HCT116 (cell line): ENCODE data around the gene CDNF. TPM values are rescaled to one million over a fixed set of nuclear protein-coding genes. Genes with fewer than 3 reads are reported as not detected.

Experiments
- ATAC-seq: fragments of 200-7000 bp; cut with Tn5 transposase; 2 replicates; pipeline ENCODE4 v1.9.1; 2020; ENCODE audit warnings: mild to moderate bottlenecking, moderate library complexity
- BruUV-seq: library from RNA; stranded (reverse); fragments of 400-500 nt; replicated peaks from 2 replicates; lab custom pipeline; 2021; lab: Mats Ljungman, UMichigan
- CTCF ChIA-PET: fragments of 300-600 bp; sonication (Branson Sonifier 250); formaldehyde crosslinking; loops from one replicate; lab custom pipeline; 2021; ENCODE audit warnings: antibody characterized with exemption; lab: Charles Lee
- POLR2A ChIA-PET: fragments of 300-600, 350-600 bp; sonication (Branson Sonifier 250); formaldehyde crosslinking; loops from one replicate; lab custom pipeline; 2021; ENCODE audit warnings: antibody characterized with exemption; lab: Charles Lee
- RAD21 ChIA-PET, 2 experiments: fragments of 300-600 bp; sonication (Branson Sonifier 250); formaldehyde crosslinking; loops; one replicate each; lab custom pipeline; 2023; ENCODE audit warnings: low total read pairs in 2 of 2; ENCODE audit not compliant: uncharacterized antibody in 2 of 2, unreplicated experiment in 2 of 2, low non-redundant PET in 1 of 2; lab: Charles Lee
- DNase-seq: peaks from one replicate; pipeline ENCODE4 v3.0.0-alpha.2; 2010; ENCODE audit warnings: low read depth, low spot score
- H2AFZ ChIP-seq: fragments of 200-600 bp; shearing (Covaris generic), sonication (generic); 2 replicates; pipeline ENCODE4 v1.6.1; 2017; ENCODE audit warnings: low read depth, mixed run types, mixed read lengths, antibody characterized with exemption, low read length; ENCODE audit not compliant: poor library complexity, severe bottlenecking
- H3K27ac ChIP-seq: 2 replicates; pipeline ENCODE4 v1.5.1; 2012; ENCODE audit warnings: low read depth, low read length
- H3K27me3 ChIP-seq: fragments of 200-600 bp; sonication (generic); 2 replicates; pipeline ENCODE4 v1.6.1; 2016; ENCODE audit warnings: mixed run types, low read length, mixed read lengths; ENCODE audit not compliant: insufficient read depth
- H3K36me3 ChIP-seq, 2 experiments: fragments of 200-500 bp in 1 of 2; fragments of 200-600 bp in 1 of 2; sonication (Bioruptor generic) in 1 of 2; sonication (generic) in 1 of 2; 2 replicates each; pipeline versions ENCODE4 v1.5.1 to v1.6.1; 2014 to 2016; ENCODE audit warnings: low read length in 2 of 2, inconsistent platforms in 1 of 2, mixed read lengths in 1 of 2, mixed run types in 1 of 2; ENCODE audit not compliant: insufficient read depth in 2 of 2, control insufficient read depth in 1 of 2
- H3K4me1 ChIP-seq, 2 experiments: fragments of 200-600 bp in 1 of 2; sonication (generic) in 1 of 2; 2 replicates each; pipeline versions ENCODE4 v1.5.1 to v1.6.1; 2012 to 2017; ENCODE audit warnings: low read length in 2 of 2, inconsistent platforms in 1 of 2, mild to moderate bottlenecking in 1 of 2, mixed read lengths in 1 of 2, mixed run types in 1 of 2, moderate library complexity in 1 of 2; ENCODE audit not compliant: insufficient read depth in 2 of 2, control insufficient read depth in 1 of 2
- H3K4me2 ChIP-seq: fragments of 200-600 bp; sonication (generic); 2 replicates; pipeline ENCODE4 v1.6.1; 2017; ENCODE audit warnings: mixed run types, low read length, mixed read lengths
- H3K4me3 ChIP-seq, 2 experiments: fragments of 200-600 bp in 1 of 2; sonication (generic) in 1 of 2; replicated peaks in 1 of 2; 2 replicates each; pipeline ENCODE4 v1.5.1; 2011 to 2016; ENCODE audit warnings: low read length in 2 of 2, control low read depth in 1 of 2, low read depth in 1 of 2, mild to moderate bottlenecking in 1 of 2, mixed read lengths in 1 of 2, mixed run types in 1 of 2
- H3K79me2 ChIP-seq: fragments of 200-600 bp; sonication (generic); 2 replicates; pipeline ENCODE4 v1.6.1; 2017; ENCODE audit warnings: mild to moderate bottlenecking, mixed run types, low read length, moderate library complexity, mixed read lengths; ENCODE audit not compliant: insufficient read depth
- H3K9ac ChIP-seq: fragments of 200-600 bp; sonication (generic); 2 replicates; pipeline ENCODE4 v1.6.1; 2016; ENCODE audit warnings: low read length, mixed read lengths
- H3K9me2 ChIP-seq: fragments of 200-600 bp; sonication (generic), shearing (Covaris generic); 2 replicates; pipeline ENCODE4 v1.6.1; 2017; ENCODE audit warnings: mixed run types, mild to moderate bottlenecking, moderate library complexity; ENCODE audit not compliant: insufficient read depth
- H3K9me3 ChIP-seq, 2 experiments: fragments of 200-500 bp in 1 of 2; fragments of 200-600 bp in 1 of 2; sonication (Bioruptor generic) in 1 of 2; sonication (generic) in 1 of 2; 2 replicates each; pipeline ENCODE4 v1.6.1; 2014 to 2017; ENCODE audit warnings: low read length in 2 of 2, mixed read lengths in 2 of 2, inconsistent platforms in 1 of 2, low read depth in 1 of 2, mild to moderate bottlenecking in 1 of 2, mixed run types in 1 of 2, moderate library complexity in 1 of 2; ENCODE audit not compliant: control insufficient read depth in 1 of 2, insufficient read depth in 1 of 2
- H4K20me1 ChIP-seq: fragments of 200-600 bp; sonication (generic), shearing (Covaris generic); 2 replicates; pipeline ENCODE4 v1.6.1; 2017; ENCODE audit warnings: mixed run types, mild to moderate bottlenecking, moderate library complexity; ENCODE audit not compliant: insufficient read depth
- CBX3 ChIP-seq: IDR thresholded peaks from 2 replicates; pipeline ENCODE4 v1.6.1; 2012; ENCODE audit warnings: low read depth
- CEBPB ChIP-seq: IDR thresholded peaks from 2 replicates; pipeline ENCODE4 v1.6.1; 2012; ENCODE audit warnings: low read depth
- EGR1 ChIP-seq: IDR thresholded peaks from 2 replicates; pipeline ENCODE4 v1.6.1; 2012; ENCODE audit warnings: low read depth
- ELF1 ChIP-seq: IDR thresholded peaks from 2 replicates; pipeline ENCODE4 v1.6.1; 2012; ENCODE audit warnings: low read depth, borderline replicate concordance
- EZH2 ChIP-seq: fragments of 200-600 bp; sonication (generic); IDR thresholded peaks from 2 replicates; pipeline ENCODE4 v1.6.1; 2017; ENCODE audit warnings: antibody characterized with exemption, mixed run types
- POLR2AphosphoS5 ChIP-seq: IDR thresholded peaks from 2 replicates; pipeline ENCODE4 v1.6.1; 2011; ENCODE audit warnings: mild to moderate bottlenecking, low read depth, low read length, moderate library complexity
- RAD21 ChIP-seq: IDR thresholded peaks from 2 replicates; pipeline ENCODE4 v1.6.1; 2012; ENCODE audit warnings: low read depth, mild to moderate bottlenecking
- SP1 ChIP-seq: IDR thresholded peaks from 2 replicates; pipeline ENCODE4 v1.6.1; 2012; ENCODE audit warnings: low read depth
- TCF7L2 ChIP-seq: IDR thresholded peaks from 2 replicates; pipeline ENCODE4 v1.7.0; 2011; ENCODE audit warnings: borderline replicate concordance, inconsistent platforms; ENCODE audit not compliant: insufficient read depth, insufficient read length; ENCODE audit errors: extremely low read depth
- YY1 ChIP-seq: IDR thresholded peaks from 2 replicates; pipeline ENCODE4 v1.6.1; 2011; ENCODE audit warnings: low read length, low read depth, moderate library complexity, mild to moderate bottlenecking; ENCODE audit not compliant: insufficient replicate concordance; ENCODE audit errors: extremely low read depth
- ZFX ChIP-seq: fragments of 450-650 bp; IDR thresholded peaks from 2 replicates; pipeline ENCODE4 v1.6.1; 2017
- ZNF274 ChIP-seq: fragments of 200-500 bp; sonication (Bioruptor generic); IDR thresholded peaks from 2 replicates; pipeline ENCODE4 v1.6.1; 2014; ENCODE audit warnings: mild to moderate bottlenecking, low read depth, low read length, inconsistent platforms
- intact Hi-C: fragments of 100-400 bp; cut with micrococcal nuclease; formaldehyde crosslinking; loops from 2 replicates; pipeline ENCODE4 v1.10.0; 2022
- total RNA-seq: library from RNA; stranded (reverse); gene quantifications from one replicate; pipeline ENCODE4 v1.2.1, GENCODE V29; 2021; ENCODE audit not compliant: unreplicated experiment
- TF ChIP-seq, protein P1 (sequence below), 3 experiments: fragments of 200-600 bp in 1 of 3; sonication (generic) in 1 of 3; IDR thresholded peaks in 2 of 3; conservative IDR thresholded peaks in 1 of 3; 2 replicates each; pipeline ENCODE4 v1.5.1; 2012 to 2017; ENCODE audit warnings: low read depth in 2 of 3, low read length in 2 of 3, antibody characterized with exemption in 1 of 3, borderline replicate concordance in 1 of 3, control low read depth in 1 of 3, mild to moderate bottlenecking in 1 of 3, mixed read lengths in 1 of 3, mixed run types in 1 of 3, moderate library complexity in 1 of 3; ENCODE audit not compliant: insufficient read depth in 1 of 3

Gene CDNF
- total RNA-seq, 1 experiment from 2014 or later: 1.1 TPM

DNA sequence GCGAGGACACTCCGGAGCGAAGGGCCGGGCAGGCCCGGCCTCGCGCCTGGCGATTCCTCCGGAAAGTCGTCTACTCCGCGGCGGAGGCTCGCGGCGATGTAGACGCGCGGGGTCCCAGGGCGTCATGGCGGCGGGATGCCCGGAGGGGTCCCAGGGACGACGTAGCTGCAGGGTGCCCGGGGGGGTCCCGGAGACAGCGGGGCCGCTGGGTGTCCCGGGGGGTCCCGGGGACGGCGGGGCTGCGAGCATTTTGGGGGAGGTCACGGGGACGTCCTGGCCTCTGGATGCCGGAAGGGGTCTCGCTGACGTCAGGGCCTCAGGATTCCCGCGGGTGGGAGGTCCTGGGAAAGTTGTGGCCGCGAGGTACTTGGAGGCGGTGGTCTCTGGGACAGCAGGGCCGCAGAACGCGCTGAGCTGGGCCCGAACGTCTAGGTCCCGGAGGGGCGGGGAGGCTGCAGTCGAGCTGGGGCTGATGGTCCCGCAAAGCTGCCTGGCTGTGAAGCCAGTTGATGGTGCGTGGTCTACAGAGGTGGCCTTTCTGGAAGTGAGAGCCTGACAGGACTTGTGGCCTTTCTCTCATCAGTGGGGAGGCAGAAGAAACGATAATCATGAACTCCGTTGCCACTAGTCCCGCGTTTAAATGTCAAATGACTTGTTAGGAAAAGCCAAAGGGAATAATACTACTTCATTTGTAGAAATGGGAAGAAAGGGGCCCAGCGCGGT, 906 bp upstream of the CDNF start:
- ATAC-seq: peak; percentile 6
- H3K9ac ChIP-seq: peak overlapping the region; percentile 98
- no peaks in the 10 kb centered on the region for H3K9me3 ChIP-seq
- no TSS peak for BruUV-seq
- peak overlapping the region; percentile 83 for H3K27ac ChIP-seq
- no peaks in the 10 kb centered on the region for H4K20me1 ChIP-seq
- peaks cover 2 to 20% of the 10 kb centered on the region in 2 experiments; a peak in 3 of 4 replicates for H3K4me1 ChIP-seq
- H3K4me3 ChIP-seq: peak overlapping the region; percentile 84 to 93
- TF ChIP-seq RAD21 (no peak), ZFX (peak; percentile 42)
- H3K27me3 ChIP-seq: no peaks in the 10 kb centered on the region
- DNase-seq: no peak
- ChIA-PET CTCF (interaction anchor here (1.1 to 3.2 kb wide), 4 partner anchors 16 to 316 kb away, joined by 3 to 16 read pairs (median 4); no protein-coding TSS in a partner anchor), POLR2A (interaction anchor here (0.9 to 1.3 kb wide), 5 partner anchors 9 to 115 kb away, joined by 3 to 14 read pairs (median 5); partner anchors contain the start of genes DCLRE1C and SUV39H2), RAD21 (interaction anchor here in 1 of 2 experiments (0.6 kb wide), 1 partner anchor 326 kb away, joined by 3 read pairs; no protein-coding TSS in a partner anchor)
- peaks cover 30 to 33% of the 10 kb centered on the region in 2 experiments; a peak in 3 of 4 replicates for H3K36me3 ChIP-seq
- H3K4me2 ChIP-seq: peak overlapping the region; percentile 88
- no peaks in the 10 kb centered on the region for H3K9me2 ChIP-seq
- no peak overlapping the region for H2AFZ ChIP-seq
- peaks cover 56% of the 10 kb centered on the region for H3K79me2 ChIP-seq
- intact Hi-C loops: loop anchor here (2.0 to 5.0 kb wide), 3 partner anchors 39 to 268 kb away; partner anchors contain the start of genes DCLRE1C and SUV39H2

DNA sequence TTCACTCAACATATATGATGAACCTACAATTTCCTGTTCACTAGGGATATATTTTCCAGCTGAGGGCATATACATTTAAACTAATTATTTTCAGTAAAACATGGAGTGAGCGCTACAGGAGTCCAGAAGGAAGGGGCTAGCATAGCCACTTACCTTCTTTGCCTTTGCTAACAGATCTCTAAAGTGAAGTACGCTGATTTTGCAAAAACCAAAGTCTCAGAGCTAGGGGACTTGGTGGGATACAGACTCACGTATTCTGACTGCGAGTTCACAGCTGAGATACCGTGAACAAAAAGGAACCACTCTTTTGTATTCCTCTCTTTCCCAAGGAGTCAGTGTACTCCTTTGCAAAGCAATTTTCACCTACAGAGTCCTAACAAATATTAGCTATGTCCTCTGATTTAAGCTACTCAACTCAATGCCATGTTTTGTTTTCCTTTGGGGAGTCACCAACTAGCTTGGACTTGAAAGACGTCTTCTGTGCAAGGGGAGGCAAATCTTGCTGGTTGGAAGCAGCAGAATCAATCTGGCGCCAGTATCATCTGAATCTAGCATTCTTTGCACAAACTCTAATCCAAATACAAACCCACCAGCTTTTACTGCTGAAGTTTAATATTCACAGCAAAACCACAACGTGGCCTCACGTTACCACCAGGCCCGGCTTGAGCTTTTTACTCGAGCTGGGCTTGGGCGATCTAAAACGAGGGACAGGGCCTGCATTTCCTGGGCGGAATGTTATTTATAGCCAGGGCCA, 657 bp downstream of the CDNF start:
- Histone ChIP-seq H3K4me2 (peak overlapping the region; percentile 88), H3K9me3 (no peaks in the 10 kb centered on the region), H3K36me3 (peaks cover 18 to 19% of the 10 kb centered on the region in 2 experiments; a peak in 3 of 4 replicates), H2AFZ (peak overlapping the region; percentile 3), H3K79me2 (peaks cover 40% of the 10 kb centered on the region), H3K4me1 (peaks cover 2 to 20% of the 10 kb centered on the region in 2 experiments; a peak in 3 of 4 replicates), H3K27ac (peak overlapping the region; percentile 49), H3K9ac (peak overlapping the region; percentile 98), H3K9me2 (no peaks in the 10 kb centered on the region), H4K20me1 (no peaks in the 10 kb centered on the region), H3K4me3 (peak overlapping the region; percentile 84 to 93), H3K27me3 (no peaks in the 10 kb centered on the region)
- BruUV-seq: TSS peak; percentile 57
- TF ChIP-seq TCF7L2: no peak
- TF ChIP-seq POLR2AphosphoS5: no peak
- no peak for TF ChIP-seq YY1
- TF ChIP-seq SP1: no peak
- TF ChIP-seq EZH2: no peak
- no peak for TF ChIP-seq ELF1
- no peak for TF ChIP-seq CBX3
- TF ChIP-seq RAD21: no peak
- TF ChIP-seq CEBPB: no peak
- TF ChIP-seq, protein P1, sequence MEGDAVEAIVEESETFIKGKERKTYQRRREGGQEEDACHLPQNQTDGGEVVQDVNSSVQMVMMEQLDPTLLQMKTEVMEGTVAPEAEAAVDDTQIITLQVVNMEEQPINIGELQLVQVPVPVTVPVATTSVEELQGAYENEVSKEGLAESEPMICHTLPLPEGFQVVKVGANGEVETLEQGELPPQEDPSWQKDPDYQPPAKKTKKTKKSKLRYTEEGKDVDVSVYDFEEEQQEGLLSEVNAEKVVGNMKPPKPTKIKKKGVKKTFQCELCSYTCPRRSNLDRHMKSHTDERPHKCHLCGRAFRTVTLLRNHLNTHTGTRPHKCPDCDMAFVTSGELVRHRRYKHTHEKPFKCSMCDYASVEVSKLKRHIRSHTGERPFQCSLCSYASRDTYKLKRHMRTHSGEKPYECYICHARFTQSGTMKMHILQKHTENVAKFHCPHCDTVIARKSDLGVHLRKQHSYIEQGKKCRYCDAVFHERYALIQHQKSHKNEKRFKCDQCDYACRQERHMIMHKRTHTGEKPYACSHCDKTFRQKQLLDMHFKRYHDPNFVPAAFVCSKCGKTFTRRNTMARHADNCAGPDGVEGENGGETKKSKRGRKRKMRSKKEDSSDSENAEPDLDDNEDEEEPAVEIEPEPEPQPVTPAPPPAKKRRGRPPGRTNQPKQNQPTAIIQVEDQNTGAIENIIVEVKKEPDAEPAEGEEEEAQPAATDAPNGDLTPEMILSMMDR (IDR thresholded peaks at IDR 0.05 in 2 of 3, conservative IDR thresholded peaks at IDR 0.05 in 1 of 3; ENCODE audit: borderline replicate concordance in 1 of 3, insufficient read depth in 1 of 3, low read depth in 2 of 3, low read length in 2 of 3): no peak
- no peak for TF ChIP-seq ZNF274
- TF ChIP-seq EGR1: no peak
- RAD21 ChIA-PET: no interaction called here
- intact Hi-C loops: loop anchor here (5.0 kb wide), 2 partner anchors 40 to 115 kb away; partner anchors contain the start of genes DCLRE1C and SUV39H2
- no peak for ATAC-seq
- DNase-seq: no peak
- CTCF ChIA-PET: interaction anchor here (1.0 to 3.2 kb wide), 8 partner anchors 14 to 314 kb away, joined by 3 to 16 read pairs (median 4); no protein-coding TSS in a partner anchor
- POLR2A ChIA-PET: interaction anchor here (1.1 to 1.9 kb wide), 5 partner anchors 14 to 122 kb away, joined by 4 to 14 read pairs (median 5); partner anchors contain the start of genes DCLRE1C, MEIG1 and SUV39H2
